ENCODE data around the gene FBXW12. TPM values are rescaled to one million over a fixed set of nuclear protein-coding genes. Genes with fewer than 3 reads are reported as not detected.

Gene FBXW12
- total RNA-seq, 1 donor from 2014 or later: not detected

DNA sequence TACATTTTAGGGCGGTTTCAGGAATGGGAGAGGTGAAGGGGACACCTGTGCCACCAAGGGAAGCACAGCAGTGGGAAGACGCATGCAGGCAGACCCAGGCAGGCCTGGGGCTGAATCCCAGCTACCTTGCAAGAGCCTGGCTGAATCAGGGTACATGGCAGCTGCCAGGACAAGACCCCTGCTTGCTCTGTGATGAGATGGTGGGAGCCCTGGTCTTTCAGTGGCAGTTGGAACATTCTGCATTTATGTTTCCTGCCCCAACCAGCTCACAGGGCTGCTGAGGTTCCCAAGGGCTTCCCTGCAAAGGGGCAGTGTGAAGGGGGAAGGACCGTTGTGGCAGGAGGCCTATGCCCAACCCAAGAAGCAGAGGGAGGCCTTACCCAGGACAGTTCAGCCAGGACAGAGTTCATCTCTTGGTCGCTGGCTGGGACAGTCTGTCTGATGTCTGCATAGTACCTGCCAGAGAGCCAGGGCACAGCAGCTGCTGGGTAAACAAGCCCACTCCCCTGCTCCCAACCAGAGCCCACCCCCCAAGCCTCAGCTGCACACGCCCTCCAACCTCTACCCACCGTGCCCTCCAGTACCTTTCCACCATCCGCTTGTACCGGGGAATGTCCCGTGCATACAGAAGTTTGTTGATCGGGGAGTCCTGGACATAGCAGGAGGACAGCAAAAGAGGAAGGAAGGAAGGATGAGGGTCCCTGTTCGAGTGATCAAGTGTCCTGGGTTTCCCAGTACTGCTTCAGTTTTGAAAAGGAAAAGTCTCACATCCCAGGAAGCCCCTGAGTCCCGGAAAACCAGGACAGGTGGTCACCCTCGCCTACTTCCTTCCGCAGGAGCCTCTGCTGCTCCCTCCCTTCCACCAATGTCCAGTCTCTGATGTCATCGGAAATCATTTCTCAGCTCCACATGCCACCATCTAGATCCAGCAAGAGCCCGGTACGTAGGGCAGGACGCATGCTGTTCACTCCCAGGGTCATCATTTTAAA is 34.7 kb downstream of the FBXW12 start:
- no peak for DNase-seq (ENCODE audit: low read depth)

- DNase-seq (ENCODE audit: low read depth): no peak
Observed at GRCh38 chr3:48407542-48408099, 35.6 kb downstream of the FBXW12 start.

DNA sequence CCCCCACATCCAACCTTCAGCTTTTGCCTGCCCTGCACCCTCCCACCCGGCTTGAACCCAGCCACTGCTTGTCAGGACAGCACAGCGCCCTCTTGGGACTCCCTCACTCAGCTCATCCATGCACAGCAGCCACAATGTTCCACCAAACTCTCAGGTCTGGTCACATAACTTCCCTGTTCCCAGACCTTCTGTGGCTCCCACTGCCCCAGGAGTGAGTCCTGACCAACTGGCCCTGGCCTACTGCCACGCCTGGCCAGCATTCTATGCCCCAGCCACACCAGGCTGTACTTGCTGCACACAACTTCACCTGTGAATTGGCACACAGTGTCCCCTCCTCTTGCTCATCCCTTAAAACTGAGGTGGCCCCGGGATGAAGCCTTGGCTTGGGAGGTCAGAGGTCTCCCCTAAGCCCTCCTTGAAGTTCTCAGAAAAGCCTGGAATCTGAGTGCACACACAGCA is 36.8 kb downstream of the FBXW12 start:
- no peak for DNase-seq (ENCODE audit: low read depth)

- no peak for DNase-seq (ENCODE audit: low read depth)
Observed at GRCh38 chr3:48409291-48410201, 37.5 kb downstream of the FBXW12 start.

DNA sequence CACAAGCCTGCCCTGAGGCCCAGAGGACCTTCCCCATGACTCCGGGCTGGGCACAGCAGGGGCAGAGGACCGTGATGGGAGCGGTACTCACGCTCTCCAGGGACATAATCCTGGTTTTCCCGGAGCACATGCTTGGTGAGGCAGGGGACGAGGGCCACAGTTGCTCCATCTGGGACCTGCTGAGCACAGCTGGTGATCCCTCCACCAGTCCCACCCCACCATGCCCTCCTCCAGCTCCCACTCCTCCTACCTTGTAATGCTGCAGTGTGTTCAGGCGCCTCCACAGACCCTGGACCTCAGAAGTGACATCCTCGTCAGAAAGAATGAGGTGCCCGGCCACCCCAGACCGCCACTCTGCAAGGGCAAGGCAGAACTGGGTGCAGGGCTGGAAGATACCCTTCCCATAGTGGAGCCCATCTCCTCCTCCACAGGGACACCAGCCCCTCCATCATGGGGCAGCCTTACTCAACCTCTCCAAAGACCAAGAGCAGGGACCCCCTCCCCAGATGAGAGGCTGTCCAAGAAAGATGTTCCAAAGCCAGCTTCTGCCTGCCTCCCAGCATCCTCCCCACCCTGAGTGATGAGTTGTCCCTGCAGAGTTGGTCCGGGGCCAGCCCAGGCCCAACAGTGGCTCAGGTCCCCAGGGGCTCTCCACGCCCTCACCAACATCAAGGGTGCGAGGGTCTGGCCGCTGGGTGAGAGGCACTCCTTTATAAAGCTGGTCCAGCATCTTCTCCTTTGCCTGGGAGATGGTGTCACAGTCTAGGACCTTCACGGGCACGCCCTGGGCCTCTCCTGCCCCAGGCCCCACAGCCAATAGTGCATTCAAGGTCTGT is 38.4 kb downstream of the FBXW12 start:
- no peak for DNase-seq (ENCODE audit: low read depth)

DNA sequence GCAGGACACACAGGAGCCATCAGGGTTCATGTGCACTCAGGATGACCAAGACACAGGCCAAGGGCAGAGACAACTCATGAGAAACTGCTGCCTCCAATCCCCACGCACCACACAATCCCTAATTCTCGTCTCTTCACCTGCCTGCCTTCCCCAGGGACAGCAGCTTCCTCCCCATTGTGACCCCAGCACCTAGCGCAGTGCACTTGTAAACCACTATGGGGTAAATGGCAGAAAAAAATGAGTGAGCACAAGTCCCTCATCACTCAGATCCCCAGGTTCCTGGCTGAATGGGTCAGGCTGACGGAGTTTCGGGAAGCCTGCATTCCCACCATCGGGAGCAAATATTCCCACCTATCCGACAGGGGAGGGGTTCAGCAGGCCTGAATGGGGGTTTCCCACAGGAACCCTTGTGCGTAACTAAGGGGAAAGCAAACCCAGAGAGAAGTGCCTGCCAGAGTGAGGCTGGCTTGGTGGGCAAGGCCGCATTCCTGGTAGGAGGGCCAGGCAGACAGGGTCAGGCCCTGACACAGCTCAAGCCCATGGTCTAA is 39.1 kb downstream of the FBXW12 start:
- DNase-seq (ENCODE audit: low read depth): no peak

- no peak for DNase-seq (ENCODE audit: low read depth)
Observed at GRCh38 chr3:48411606-48412374, 39.8 kb downstream of the FBXW12 start.

GRCh38 chr3:48412375-48413001 is 40.5 kb downstream of the FBXW12 start:
- DNase-seq (ENCODE audit: low read depth): no peak

GRCh38 chr3:48413086-48413485 is 41.1 kb downstream of the FBXW12 start:
- DNase-seq (ENCODE audit: low read depth): no peak

GRCh38 chr3:48413611-48414010 is 41.6 kb downstream of the FBXW12 start:
- no peak for DNase-seq (ENCODE audit: low read depth)

DNA sequence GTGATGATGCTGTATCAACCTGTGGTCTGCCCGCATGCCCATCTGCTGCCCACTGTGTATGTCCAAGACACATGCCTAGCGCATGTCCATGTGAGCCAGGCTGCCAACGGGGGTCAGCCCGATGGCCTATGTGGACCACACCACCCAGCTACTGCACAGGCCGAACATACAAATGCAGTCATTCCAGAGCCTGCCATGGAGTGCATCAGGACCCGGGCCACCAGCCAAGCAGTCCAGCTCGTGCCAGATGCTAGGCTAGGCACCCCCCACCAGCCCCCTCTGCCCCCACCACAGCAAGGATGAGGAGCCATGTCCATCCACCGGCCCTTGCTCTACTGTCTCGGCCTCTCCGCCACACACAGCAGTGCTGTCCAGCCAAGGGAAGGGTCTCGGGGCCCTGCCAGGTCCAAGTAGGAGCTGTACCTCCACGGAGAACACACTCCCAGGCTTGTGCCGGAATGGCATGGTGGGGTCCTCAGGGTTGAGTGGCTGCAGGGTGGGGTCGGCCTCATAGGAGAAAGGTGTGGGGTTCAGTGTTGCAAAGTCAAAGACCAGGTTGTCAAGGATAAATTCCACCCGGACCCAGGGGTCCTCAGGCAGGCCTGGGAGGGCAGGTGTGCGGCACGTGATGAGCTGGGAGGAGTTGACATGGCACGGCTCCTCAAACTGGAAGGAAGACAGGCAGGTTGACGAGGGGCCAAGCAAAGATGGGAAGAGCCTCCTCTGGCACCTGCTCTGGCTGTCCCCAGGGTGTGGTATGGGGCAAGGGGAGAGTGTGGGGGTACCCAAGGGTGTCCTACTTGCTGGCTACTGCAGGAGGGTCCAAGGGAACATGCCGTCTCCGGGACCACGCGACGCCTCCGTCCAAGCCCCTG is 42.6 kb downstream of the FBXW12 start:
- DNase-seq (ENCODE audit: low read depth): no peak

DNA sequence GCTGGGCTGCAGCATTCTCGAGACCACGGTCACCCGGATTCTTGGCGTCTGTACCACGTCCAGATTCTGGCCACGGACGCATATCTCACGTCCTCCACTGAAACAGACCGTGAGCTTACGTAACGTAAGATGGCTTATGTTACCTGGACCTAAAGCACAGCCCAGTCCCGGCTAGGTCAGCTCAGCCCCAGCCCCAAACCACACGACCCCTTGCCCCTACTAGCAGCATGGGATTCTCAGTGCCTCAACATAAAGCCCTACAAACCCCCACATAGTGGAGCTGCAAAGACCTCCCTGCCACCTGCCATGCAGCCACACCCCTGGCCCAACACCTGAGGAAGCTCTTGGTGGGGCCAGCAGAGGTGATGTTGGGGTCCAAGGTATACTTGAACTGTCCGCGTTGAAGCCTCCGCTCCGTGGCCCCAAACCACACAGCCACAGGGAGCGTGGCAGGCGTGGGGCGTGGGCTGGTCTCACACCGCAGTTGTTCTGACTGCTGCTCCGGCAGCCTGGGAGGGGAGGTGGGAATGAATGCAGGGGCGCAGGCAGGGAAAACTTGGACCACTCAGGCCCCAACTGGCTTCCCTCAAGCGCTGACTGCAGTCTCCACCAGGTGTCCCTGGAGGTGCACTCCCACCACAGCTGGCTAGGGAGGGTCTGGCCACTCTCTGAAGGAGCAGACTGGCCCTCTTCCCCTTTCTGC is 43.4 kb downstream of the FBXW12 start:
- no peak for DNase-seq (ENCODE audit: low read depth)

- DNase-seq (ENCODE audit: low read depth): no peak
Observed at GRCh38 chr3:48416091-48416505, 44.1 kb downstream of the FBXW12 start.

DNA sequence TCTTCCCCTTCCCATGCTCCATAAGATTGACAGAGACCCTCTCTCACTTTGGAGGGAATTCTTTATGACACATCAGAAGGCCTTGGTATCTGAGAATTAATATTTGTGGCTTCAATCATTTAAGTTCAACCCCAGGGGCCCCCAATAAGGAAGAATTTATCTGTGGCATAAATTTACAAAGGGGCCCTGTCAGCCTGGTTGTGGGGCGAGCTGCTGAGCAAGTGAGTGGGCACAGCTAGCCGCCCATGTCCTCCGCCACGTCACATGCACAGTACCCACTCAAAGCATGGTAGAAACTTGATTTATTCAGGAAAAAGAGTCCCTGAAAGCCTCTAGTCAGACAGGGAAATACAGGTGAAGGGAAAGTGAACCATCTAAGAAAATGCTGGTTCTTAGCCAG is 44.5 kb downstream of the FBXW12 start:
- no peak for DNase-seq (ENCODE audit: low read depth)

GRCh38 chr3:48417529-48418108 is 45.6 kb downstream of the FBXW12 start:
- DNase-seq (ENCODE audit: low read depth): no peak

DNA sequence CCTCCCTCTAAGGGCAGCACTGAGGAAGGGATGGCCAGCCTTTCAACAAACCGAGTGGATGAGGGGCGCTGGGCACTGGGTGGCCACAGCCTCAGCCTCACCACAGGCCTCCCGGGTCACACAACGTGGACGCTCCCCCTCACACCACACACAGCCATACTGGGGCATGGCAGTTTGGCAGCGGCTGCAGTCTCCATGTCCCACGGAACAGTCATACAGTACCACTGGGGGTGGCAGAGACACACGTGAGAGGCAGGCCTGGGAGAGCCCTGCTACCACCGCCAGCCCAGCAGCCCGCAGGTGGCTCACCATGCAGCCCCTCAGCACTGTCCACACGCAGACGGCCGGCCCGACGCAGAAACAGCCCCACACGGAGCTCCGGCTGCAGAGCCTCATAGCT is 46.1 kb downstream of the FBXW12 start:
- no peak for DNase-seq (ENCODE audit: low read depth)

GRCh38 chr3:48418651-48419050 is 46.6 kb downstream of the FBXW12 start:
- no peak for DNase-seq (ENCODE audit: low read depth)

All from myocyte (in vitro differentiated cells).